ENCODE results near the gene MSANTD1.

Gene MSANTD1

DNA sequence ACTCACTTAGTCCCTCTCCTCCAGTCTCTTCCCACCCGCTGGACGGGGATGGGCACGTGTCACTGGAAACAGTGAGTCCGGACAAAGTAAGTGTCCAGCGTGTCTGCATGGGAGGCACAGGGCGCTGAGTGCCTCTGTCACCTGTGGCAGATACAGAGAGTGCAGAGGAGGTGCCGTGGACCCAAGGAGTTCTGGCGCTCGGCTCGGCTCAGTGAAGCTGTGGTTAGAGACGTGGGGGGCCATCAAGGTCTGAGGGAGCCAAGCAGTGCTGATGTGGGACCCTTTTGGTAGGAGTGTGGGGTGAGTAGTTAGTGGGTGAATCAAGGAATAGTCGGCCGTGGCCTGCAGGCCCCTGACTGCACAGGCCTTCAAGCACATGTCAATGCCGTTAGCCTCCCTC is 40.1 kb upstream of the MSANTD1 start:
- peaks cover 71% of the 10 kb centered on the region for H3K36me3 ChIP-seq (ENCODE audit: control insufficient read depth, low read depth, low read length)
- no peaks in the 10 kb centered on the region for H3K27me3 ChIP-seq (ENCODE audit: control insufficient read depth, insufficient read depth, low read length)
- no peaks in the 10 kb centered on the region for H3K4me1 ChIP-seq (ENCODE audit: control insufficient read depth, low read depth, low read length)
- H3K4me3 ChIP-seq (ENCODE audit: low read length), result no peak overlapping the region
- no peaks in the 10 kb centered on the region for H3K9me3 ChIP-seq (ENCODE audit: control insufficient read depth, low read depth, low read length)
- no peak overlapping the region for H3K27ac ChIP-seq (ENCODE audit: low read length)
- no peak overlapping the region for H3K9ac ChIP-seq (ENCODE audit: low read length)

- H3K4me1 ChIP-seq (ENCODE audit: control insufficient read depth, low read depth, low read length), result no peaks in the 10 kb centered on the region
- H3K36me3 ChIP-seq (ENCODE audit: control insufficient read depth, low read depth, low read length), result peaks cover 76% of the 10 kb centered on the region
- no peaks in the 10 kb centered on the region for H3K9me3 ChIP-seq (ENCODE audit: control insufficient read depth, low read depth, low read length)
- no peaks in the 10 kb centered on the region for H3K27me3 ChIP-seq (ENCODE audit: control insufficient read depth, insufficient read depth, low read length)
- H3K9ac ChIP-seq (ENCODE audit: low read length), result no peak overlapping the region
- H3K4me3 ChIP-seq (ENCODE audit: low read length), result no peak overlapping the region
- H3K27ac ChIP-seq (ENCODE audit: low read length), result no peak overlapping the region
Measured at GRCh38 chr4:3209551-3210325, 39.2 kb upstream of the MSANTD1 start.

DNA sequence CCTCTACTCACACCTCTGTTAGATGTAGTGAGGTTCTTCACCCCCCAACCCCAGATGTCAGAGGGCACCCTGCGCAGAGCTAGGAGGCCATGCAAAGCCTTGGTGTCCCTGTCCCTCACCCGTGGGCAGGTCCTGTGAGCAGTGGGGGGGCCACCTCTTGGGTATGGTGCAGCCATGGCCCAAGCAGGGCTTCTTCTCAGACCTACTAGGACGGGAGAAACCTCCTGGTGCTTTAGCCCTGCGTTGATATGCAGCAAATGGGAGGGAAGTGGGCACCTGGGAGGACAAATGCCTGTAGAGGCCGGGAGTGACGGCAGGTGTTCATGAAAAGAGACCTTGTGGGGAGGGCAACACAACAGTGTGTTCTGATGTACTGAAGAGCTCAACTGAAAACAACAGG is 38.5 kb upstream of the MSANTD1 start:
- Histone ChIP-seq H3K9me3 (ENCODE audit: control insufficient read depth, low read depth, low read length) (no peaks in the 10 kb centered on the region), H3K27ac (ENCODE audit: low read length) (no peak overlapping the region), H3K27me3 (ENCODE audit: control insufficient read depth, insufficient read depth, low read length) (no peaks in the 10 kb centered on the region), H3K36me3 (ENCODE audit: control insufficient read depth, low read depth, low read length) (peaks cover 84% of the 10 kb centered on the region), H3K4me1 (ENCODE audit: control insufficient read depth, low read depth, low read length) (no peaks in the 10 kb centered on the region), H3K4me3 (ENCODE audit: low read length) (no peak overlapping the region), H3K9ac (ENCODE audit: low read length) (no peak overlapping the region)

- H3K36me3 ChIP-seq (ENCODE audit: control insufficient read depth, low read depth, low read length), result peaks cover 85% of the 10 kb centered on the region
Measured at GRCh38 chr4:3211866-3212265, 37.1 kb upstream of the MSANTD1 start.

DNA sequence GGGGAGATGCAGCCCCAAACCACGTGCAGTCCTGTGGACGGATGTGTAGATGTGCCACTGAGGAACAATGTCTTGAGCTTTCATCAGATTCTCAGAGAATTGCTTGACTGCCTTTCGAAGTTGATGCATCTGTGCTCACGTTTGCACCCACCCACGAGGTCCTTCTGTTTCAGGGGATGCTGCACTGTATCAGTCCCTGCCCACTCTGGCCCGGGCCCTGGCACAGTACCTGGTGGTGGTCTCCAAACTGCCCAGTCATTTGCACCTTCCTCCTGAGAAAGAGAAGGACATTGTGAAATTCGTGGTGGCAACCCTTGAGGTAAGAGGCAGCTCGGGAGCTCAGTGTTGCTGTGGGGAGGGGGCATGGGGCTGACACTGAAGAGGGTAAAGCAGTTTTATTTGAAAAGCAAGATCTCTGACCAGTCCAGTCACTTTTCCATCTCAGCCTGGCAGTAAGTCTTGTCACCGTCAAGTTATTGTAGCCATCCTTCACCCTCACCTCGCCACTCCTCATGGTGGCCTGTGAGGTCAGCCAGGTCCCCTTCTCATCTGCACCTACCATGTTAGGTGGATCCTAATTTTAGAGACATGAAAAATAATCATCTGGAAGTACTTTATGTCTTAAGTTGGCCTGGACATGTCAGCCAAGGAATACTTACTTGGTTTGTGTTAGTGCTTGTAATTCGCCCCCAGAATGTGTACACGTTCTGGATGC is 36.4 kb upstream of the MSANTD1 start:
- H3K36me3 ChIP-seq (ENCODE audit: control insufficient read depth, low read depth, low read length), result peaks cover 85% of the 10 kb centered on the region
- H3K27ac ChIP-seq (ENCODE audit: low read length), result no peak overlapping the region
- H3K4me3 ChIP-seq (ENCODE audit: low read length), result no peak overlapping the region
- no peaks in the 10 kb centered on the region for H3K9me3 ChIP-seq (ENCODE audit: control insufficient read depth, low read depth, low read length)
- H3K4me1 ChIP-seq (ENCODE audit: control insufficient read depth, low read depth, low read length), result no peaks in the 10 kb centered on the region
- H3K27me3 ChIP-seq (ENCODE audit: control insufficient read depth, insufficient read depth, low read length), result no peaks in the 10 kb centered on the region
- H3K9ac ChIP-seq (ENCODE audit: low read length), result no peak overlapping the region

More at GRCh38 chr4:3211866-3212265, 37.1 kb upstream of the MSANTD1 start:
- H3K4me3 ChIP-seq (ENCODE audit: low read length), result no peak overlapping the region
- H3K27ac ChIP-seq (ENCODE audit: low read length), result no peak overlapping the region
- H3K4me1 ChIP-seq (ENCODE audit: control insufficient read depth, low read depth, low read length), result no peaks in the 10 kb centered on the region
- H3K9me3 ChIP-seq (ENCODE audit: control insufficient read depth, low read depth, low read length), result no peaks in the 10 kb centered on the region
- no peaks in the 10 kb centered on the region for H3K27me3 ChIP-seq (ENCODE audit: control insufficient read depth, insufficient read depth, low read length)
- H3K9ac ChIP-seq (ENCODE audit: low read length), result no peak overlapping the region

DNA sequence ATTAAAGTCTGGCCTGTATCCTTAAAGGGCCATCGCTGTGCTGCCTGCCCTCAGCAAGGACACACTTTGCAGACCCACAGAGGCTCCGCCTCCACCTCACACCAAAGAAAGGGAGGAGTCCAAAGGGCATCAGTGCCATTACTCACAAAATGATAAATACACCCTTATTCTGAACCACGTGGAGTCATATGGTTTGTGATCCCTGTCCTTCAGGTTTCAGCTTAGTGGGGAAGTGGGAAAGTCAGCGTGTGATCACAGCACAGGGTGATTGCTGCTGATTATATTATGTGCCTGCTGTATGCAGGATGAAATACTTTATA is 35.9 kb upstream of the MSANTD1 start:
- Histone ChIP-seq H3K9ac (ENCODE audit: low read length) (no peak overlapping the region), H3K36me3 (ENCODE audit: control insufficient read depth, low read depth, low read length) (peaks cover 84% of the 10 kb centered on the region), H3K9me3 (ENCODE audit: control insufficient read depth, low read depth, low read length) (no peaks in the 10 kb centered on the region), H3K4me1 (ENCODE audit: control insufficient read depth, low read depth, low read length) (no peaks in the 10 kb centered on the region), H3K27me3 (ENCODE audit: control insufficient read depth, insufficient read depth, low read length) (no peaks in the 10 kb centered on the region), H3K4me3 (ENCODE audit: low read length) (no peak overlapping the region), H3K27ac (ENCODE audit: low read length) (no peak overlapping the region)

- no peak overlapping the region for H3K9ac ChIP-seq (ENCODE audit: low read length)
- H3K4me1 ChIP-seq (ENCODE audit: control insufficient read depth, low read depth, low read length), result no peaks in the 10 kb centered on the region
- H3K36me3 ChIP-seq (ENCODE audit: control insufficient read depth, low read depth, low read length), result peaks cover 80% of the 10 kb centered on the region
- no peaks in the 10 kb centered on the region for H3K27me3 ChIP-seq (ENCODE audit: control insufficient read depth, insufficient read depth, low read length)
- H3K9me3 ChIP-seq (ENCODE audit: control insufficient read depth, low read depth, low read length), result no peaks in the 10 kb centered on the region
- H3K4me3 ChIP-seq (ENCODE audit: low read length), result no peak overlapping the region
- no peak overlapping the region for H3K27ac ChIP-seq (ENCODE audit: low read length)
Measured at GRCh38 chr4:3213661-3214250, 35.2 kb upstream of the MSANTD1 start.

GRCh38 chr4:3215256-3215655 is 33.7 kb upstream of the MSANTD1 start:
- Histone ChIP-seq H3K4me1 (ENCODE audit: control insufficient read depth, low read depth, low read length) (no peaks in the 10 kb centered on the region), H3K4me3 (ENCODE audit: low read length) (no peak overlapping the region), H3K36me3 (ENCODE audit: control insufficient read depth, low read depth, low read length) (peaks cover 79% of the 10 kb centered on the region), H3K27me3 (ENCODE audit: control insufficient read depth, insufficient read depth, low read length) (no peaks in the 10 kb centered on the region), H3K27ac (ENCODE audit: low read length) (no peak overlapping the region), H3K9ac (ENCODE audit: low read length) (no peak overlapping the region), H3K9me3 (ENCODE audit: control insufficient read depth, low read depth, low read length) (no peaks in the 10 kb centered on the region)

GRCh38 chr4:3215733-3216132 is 33.2 kb upstream of the MSANTD1 start:
- Histone ChIP-seq H3K27me3 (ENCODE audit: control insufficient read depth, insufficient read depth, low read length) (no peaks in the 10 kb centered on the region), H3K9ac (ENCODE audit: low read length) (no peak overlapping the region), H3K36me3 (ENCODE audit: control insufficient read depth, low read depth, low read length) (peaks cover 83% of the 10 kb centered on the region), H3K9me3 (ENCODE audit: control insufficient read depth, low read depth, low read length) (no peaks in the 10 kb centered on the region), H3K27ac (ENCODE audit: low read length) (no peak overlapping the region), H3K4me1 (ENCODE audit: control insufficient read depth, low read depth, low read length) (no peaks in the 10 kb centered on the region), H3K4me3 (ENCODE audit: low read length) (no peak overlapping the region)

- Histone ChIP-seq H3K27me3 (ENCODE audit: control insufficient read depth, insufficient read depth, low read length) (no peaks in the 10 kb centered on the region), H3K36me3 (ENCODE audit: control insufficient read depth, low read depth, low read length) (peaks cover 89% of the 10 kb centered on the region), H3K4me1 (ENCODE audit: control insufficient read depth, low read depth, low read length) (no peaks in the 10 kb centered on the region), H3K27ac (ENCODE audit: low read length) (no peak overlapping the region), H3K4me3 (ENCODE audit: low read length) (no peak overlapping the region), H3K9me3 (ENCODE audit: control insufficient read depth, low read depth, low read length) (no peaks in the 10 kb centered on the region), H3K9ac (ENCODE audit: low read length) (no peak overlapping the region)
Measured at GRCh38 chr4:3217266-3217665, 31.7 kb upstream of the MSANTD1 start.

- Histone ChIP-seq H3K36me3 (ENCODE audit: control insufficient read depth, low read depth, low read length) (peaks cover 86% of the 10 kb centered on the region), H3K27ac (ENCODE audit: low read length) (no peak overlapping the region), H3K4me3 (ENCODE audit: low read length) (no peak overlapping the region), H3K9me3 (ENCODE audit: control insufficient read depth, low read depth, low read length) (no peaks in the 10 kb centered on the region), H3K9ac (ENCODE audit: low read length) (no peak overlapping the region), H3K27me3 (ENCODE audit: control insufficient read depth, insufficient read depth, low read length) (no peaks in the 10 kb centered on the region), H3K4me1 (ENCODE audit: control insufficient read depth, low read depth, low read length) (no peaks in the 10 kb centered on the region)
Measured at GRCh38 chr4:3217771-3218170, 31.2 kb upstream of the MSANTD1 start.
